ENCODE results near the gene HOXB8. TPM values are rescaled to one million over a fixed set of nuclear protein-coding genes. Genes with fewer than 3 reads are reported as not detected.
A peak's percentile ranks its signal among the peaks of the same experiment; 100 is the strongest.

The HOXB8 gene
- total and polyA plus RNA-seq, 10 of the 15 experiments (the other 5 are each of a cell fraction or from before 2014, with no cell fraction given), result 0.21 TPM; not detected in 9

GRCh38 chr17:48633266-48633677 is 18.2 kb upstream of the HOXB8 start (continued):
- no peak for TF ChIP-seq ATF2 (IDR thresholded peaks at IDR 0.05; ENCODE audit: low read length)
- no peak for TF ChIP-seq SMAD5 (IDR thresholded peaks at IDR 0.05; ENCODE audit: low read depth)
- no peak for TF ChIP-seq TARDBP (IDR thresholded peaks at IDR 0.05; ENCODE audit: borderline replicate concordance)
- no peak for TF ChIP-seq NFXL1 (IDR thresholded peaks at IDR 0.05; ENCODE audit: borderline replicate concordance)

- H3K27me3 ChIP-seq (replicated peaks in 1 of 2; ENCODE audit: control insufficient read depth in 2 of 2, insufficient read depth in 2 of 2, low read length in 1 of 2), result peaks cover 8 to 13% of the 10 kb centered on the region in 2 experiments
- H3K9me3 ChIP-seq (replicated peaks; ENCODE audit: control insufficient read depth, insufficient read depth, low read length), result no peaks in the 10 kb centered on the region
- RAD21 ChIA-PET (ENCODE audit: unreplicated experiment), result no interaction called here
- peak overlapping the region; percentile 54; the same call in 1 of the 2 replicates for H3K4me2 ChIP-seq (ENCODE audit: control insufficient read depth, insufficient read depth)
- no peak overlapping the region for H3K27ac ChIP-seq (ENCODE audit: control insufficient read depth, insufficient read depth)
- H3K4me3 ChIP-seq, result no peak overlapping the region
- WGBS (ENCODE audit: insufficient coverage, insufficient replicate concordance, low lambda C conversion rate, missing lambda C conversion rate), result 38% methylated on average over 7 of the region's 7 CpGs
- DNase-seq (ENCODE audit: low read depth, low spot score) (no peak), FAIRE-seq (no peak), ATAC-seq (no peak)
- in situ Hi-C loops (cut with MboI) (no loop called here), intact Hi-C loops (cut with micrococcal nuclease; ENCODE audit: unreplicated experiment) (no loop called here)
- no peak overlapping the region for H3K9ac ChIP-seq (ENCODE audit: control insufficient read depth, insufficient read depth, low read length)
- no TSS peak for BruUV-seq (replicated peaks)
- no peak overlapping the region for H2AFZ ChIP-seq (ENCODE audit: control insufficient read depth, low read depth, low read length)
- CTCF ChIA-PET, result interaction anchor here (0.9 to 1.5 kb wide), 5 partner anchors 9 to 46 kb away, joined by 3 to 6 read pairs (median 3); no protein-coding TSS in a partner anchor
- TF ChIP-seq HDAC6 (IDR thresholded peaks at IDR 0.05; ENCODE audit: unreplicated experiment), result no peak
- TF ChIP-seq YY1 (IDR thresholded peaks at IDR 0.05; ENCODE audit: low read depth, low read length), result peak; percentile 47; the same call in 1 of the 2 replicates
- POLR2A ChIA-PET, result interaction anchor here (0.6 kb wide), 1 partner anchor 694 kb away, joined by 6 read pairs; no protein-coding TSS in a partner anchor
- no peaks in the 10 kb centered on the region; a peak in 1 of 4 replicates for H3K36me3 ChIP-seq (ENCODE audit: control insufficient read depth in 2 of 2, insufficient read depth in 2 of 2, low read length in 1 of 2)
- H4K20me1 ChIP-seq (ENCODE audit: control insufficient read depth, insufficient read depth), result no peaks in the 10 kb centered on the region
- H3K4me1 ChIP-seq (ENCODE audit: control insufficient read depth, insufficient read depth, low read length), result peaks cover 17% of the 10 kb centered on the region
- H3K79me2 ChIP-seq (ENCODE audit: control insufficient read depth, insufficient read depth, low read length), result no peaks in the 10 kb centered on the region
- SMC1A ChIA-PET (ENCODE audit: uncharacterized antibody, unreplicated experiment), result interaction anchor here (0.7 to 1.4 kb wide), 4 partner anchors 22 to 246 kb away, joined by 3 to 4 read pairs (median 3); no protein-coding TSS in a partner anchor
Observed at GRCh38 chr17:48632579-48633265, 17.6 kb upstream of the HOXB8 start.
